PFSK-1 (cell line): ENCODE results near the gene RPL10L.

Source experiments
- POLR2AphosphoS5 ChIP-seq: IDR thresholded peaks from 2 replicates; pipeline ENCODE4 v1.6.1; 2012; ENCODE audit warnings: low read depth, mild to moderate bottlenecking, control low read depth, low read length, moderate library complexity
- TAF1 ChIP-seq: IDR thresholded peaks from 2 replicates; pipeline ENCODE4 v1.6.1; 2012; ENCODE audit warnings: low read length, control low read depth, borderline replicate concordance; ENCODE audit not compliant: insufficient read depth

DNA sequence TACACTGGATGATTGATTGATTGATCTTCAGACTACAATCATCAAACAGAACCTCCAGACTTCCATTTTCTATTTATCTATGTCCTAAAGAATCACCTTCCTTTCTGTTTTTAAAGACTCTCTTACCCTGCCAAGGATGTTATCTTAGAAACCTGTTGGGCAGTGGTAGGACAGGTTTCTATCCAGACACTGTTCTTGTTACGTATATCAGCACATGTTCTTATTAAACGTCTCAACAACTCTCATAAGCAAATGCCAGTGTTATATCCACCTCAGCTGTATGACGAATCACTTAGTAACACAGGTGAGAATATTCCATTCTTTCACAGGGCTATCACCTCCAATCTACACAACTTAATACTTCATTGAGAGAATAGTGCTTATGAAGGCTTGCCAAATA, 40.2 kb upstream of the RPL10L start:
- TF ChIP-seq POLR2AphosphoS5, result no peak
- no peak for TF ChIP-seq TAF1
